Measurements from ENCODE around the gene TBX2.

TBX2 gene

GRCh38 chr17:61368832-61369450, 30.7 kb upstream of the TBX2 start:
- H3K4me3 ChIP-seq (ENCODE audit: low read depth, low read length): no peak overlapping the region

- H3K4me3 ChIP-seq (ENCODE audit: low read depth, low read length): no peak overlapping the region
Observed at GRCh38 chr17:61369751-61370150, 29.9 kb upstream of the TBX2 start.

- H3K4me3 ChIP-seq (ENCODE audit: low read depth, low read length): no peak overlapping the region
Observed at GRCh38 chr17:61371179-61371578, 28.5 kb upstream of the TBX2 start.

GRCh38 chr17:61371606-61372005, 28.0 kb upstream of the TBX2 start:
- no peak overlapping the region for H3K4me3 ChIP-seq (ENCODE audit: low read depth, low read length)

- H3K4me3 ChIP-seq (ENCODE audit: low read depth, low read length): no peak overlapping the region
Observed at GRCh38 chr17:61372436-61372835, 27.2 kb upstream of the TBX2 start.

- no peak overlapping the region for H3K4me3 ChIP-seq (ENCODE audit: low read depth, low read length)
Observed at GRCh38 chr17:61376931-61377838, 22.5 kb upstream of the TBX2 start.

GRCh38 chr17:61378658-61379456, 20.8 kb upstream of the TBX2 start:
- no peak overlapping the region for H3K4me3 ChIP-seq (ENCODE audit: low read depth, low read length)

GRCh38 chr17:61379457-61380216, 20.0 kb upstream of the TBX2 start:
- no peak overlapping the region for H3K4me3 ChIP-seq (ENCODE audit: low read depth, low read length)

GRCh38 chr17:61380217-61380835, 19.3 kb upstream of the TBX2 start:
- no peak overlapping the region for H3K4me3 ChIP-seq (ENCODE audit: low read depth, low read length)

GRCh38 chr17:61380836-61381525, 18.7 kb upstream of the TBX2 start:
- no peak overlapping the region for H3K4me3 ChIP-seq (ENCODE audit: low read depth, low read length)

GRCh38 chr17:61381537-61381936, 18.1 kb upstream of the TBX2 start:
- H3K4me3 ChIP-seq (ENCODE audit: low read depth, low read length): no peak overlapping the region

GRCh38 chr17:61382796-61383688, 16.6 kb upstream of the TBX2 start:
- no peak overlapping the region for H3K4me3 ChIP-seq (ENCODE audit: low read depth, low read length)

GRCh38 chr17:61383689-61384201, 15.9 kb upstream of the TBX2 start:
- no peak overlapping the region for H3K4me3 ChIP-seq (ENCODE audit: low read depth, low read length)

- H3K4me3 ChIP-seq (ENCODE audit: low read depth, low read length): no peak overlapping the region
Observed at GRCh38 chr17:61384354-61384691, 15.3 kb upstream of the TBX2 start.

- no peak overlapping the region for H3K4me3 ChIP-seq (ENCODE audit: low read depth, low read length)
Observed at GRCh38 chr17:61384692-61385576, 14.7 kb upstream of the TBX2 start.

GRCh38 chr17:61385577-61386236, 13.9 kb upstream of the TBX2 start:
- H3K4me3 ChIP-seq (ENCODE audit: low read depth, low read length): no peak overlapping the region

- no peak overlapping the region for H3K4me3 ChIP-seq (ENCODE audit: low read depth, low read length)
Observed at GRCh38 chr17:61386251-61386650, 13.4 kb upstream of the TBX2 start.
